Activated CD4-positive, CD25-positive, alpha-beta regulatory T cell treated with anti-CD3 and anti-CD28 coated beads, Interleukin-2, amount 50 U/mL, for 16 hours (primary cell): ENCODE data around the gene DCBLD1.

Experiments used
- DNase-seq: peaks from one replicate; pipeline ENCODE4 v3.0.0-alpha.2; 2020; ENCODE audit warnings: low read depth, low spot score

The DCBLD1 gene

DNA sequence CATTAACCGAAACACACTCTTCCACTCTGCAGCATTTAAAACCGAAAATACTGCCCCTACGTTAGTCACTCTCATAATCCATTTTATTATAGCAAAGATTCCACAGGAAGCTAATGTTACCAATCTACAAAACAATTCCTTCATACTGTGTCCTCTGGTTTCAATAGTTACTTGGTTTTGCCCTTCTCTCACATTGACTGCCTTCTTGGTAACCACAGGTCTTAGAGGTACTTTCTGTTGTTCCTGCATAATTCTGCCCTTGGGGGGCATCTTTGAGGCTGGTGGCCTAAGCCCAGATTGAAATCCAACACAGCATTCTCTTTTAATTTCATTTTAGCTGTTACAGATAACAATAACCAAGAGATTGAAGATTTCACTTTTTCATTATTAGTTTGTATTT lies 9.8 kb upstream of the DCBLD1 start:
- DNase-seq: no peak

GRCh38 chr6:117473401-117473800 lies 9.1 kb upstream of the DCBLD1 start:
- no peak for DNase-seq

DNA sequence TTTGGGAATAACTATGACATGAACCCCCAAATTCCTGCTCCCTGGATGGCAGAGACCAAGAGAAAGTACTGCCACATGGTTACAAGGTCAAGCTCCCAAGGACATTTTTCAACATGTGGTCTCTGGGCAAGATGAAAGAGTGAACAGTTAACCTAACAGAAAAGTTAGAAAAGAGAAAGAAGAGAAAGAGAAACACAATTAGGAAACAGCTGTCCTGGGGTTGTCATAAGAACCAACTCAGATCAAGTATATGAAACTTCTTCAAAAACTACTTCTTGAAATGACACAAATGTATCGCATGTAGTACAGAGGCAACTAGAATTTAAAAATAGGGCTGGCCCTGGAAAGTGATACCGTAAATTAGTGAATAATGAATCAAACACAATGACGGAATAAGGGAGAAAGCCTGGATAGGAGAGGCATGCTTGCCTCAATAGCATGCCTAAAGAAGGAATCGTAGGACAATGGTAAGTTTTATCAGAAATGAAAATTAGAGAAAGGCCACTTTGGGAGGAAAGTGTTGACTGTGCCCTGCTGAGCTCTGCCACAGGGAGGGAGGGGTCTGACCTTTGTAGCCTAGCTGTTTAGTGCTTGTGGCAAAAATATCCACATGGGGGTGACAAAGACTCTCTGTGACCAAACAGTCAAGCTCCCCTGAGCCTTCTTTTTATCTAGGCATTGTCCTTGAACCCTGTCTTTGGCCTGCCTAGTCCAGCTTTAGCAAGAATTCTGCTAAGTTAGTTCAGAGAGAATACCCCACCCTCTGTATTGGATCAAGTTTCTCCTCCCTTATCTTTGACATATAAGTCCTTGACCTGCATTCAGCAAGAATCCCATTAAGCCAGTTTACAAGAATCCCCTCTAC lies 4.3 kb upstream of the DCBLD1 start:
- no peak for DNase-seq

- no peak for DNase-seq
Observed at GRCh38 chr6:117478853-117479231, 3.6 kb upstream of the DCBLD1 start.

DNA sequence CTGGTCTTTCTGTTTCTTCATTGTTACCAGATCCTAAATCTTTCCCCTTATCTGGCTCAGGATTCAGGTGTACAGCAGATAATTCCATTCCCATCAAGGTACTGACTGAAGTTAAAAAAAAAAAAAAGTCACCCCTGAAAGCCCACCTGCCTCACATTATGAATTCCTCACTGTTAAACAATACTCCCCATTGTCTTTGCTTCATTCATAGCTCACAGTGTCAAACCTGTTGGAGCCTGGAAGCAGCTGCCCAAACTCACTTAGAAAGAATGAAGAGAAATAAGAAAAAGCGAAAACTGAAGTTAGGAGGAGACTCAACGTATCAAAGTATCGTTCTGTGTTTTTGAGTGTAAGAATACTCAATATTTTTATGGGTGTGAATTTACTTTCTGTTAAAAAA lies 1.8 kb upstream of the DCBLD1 start:
- DNase-seq: no peak

DNA sequence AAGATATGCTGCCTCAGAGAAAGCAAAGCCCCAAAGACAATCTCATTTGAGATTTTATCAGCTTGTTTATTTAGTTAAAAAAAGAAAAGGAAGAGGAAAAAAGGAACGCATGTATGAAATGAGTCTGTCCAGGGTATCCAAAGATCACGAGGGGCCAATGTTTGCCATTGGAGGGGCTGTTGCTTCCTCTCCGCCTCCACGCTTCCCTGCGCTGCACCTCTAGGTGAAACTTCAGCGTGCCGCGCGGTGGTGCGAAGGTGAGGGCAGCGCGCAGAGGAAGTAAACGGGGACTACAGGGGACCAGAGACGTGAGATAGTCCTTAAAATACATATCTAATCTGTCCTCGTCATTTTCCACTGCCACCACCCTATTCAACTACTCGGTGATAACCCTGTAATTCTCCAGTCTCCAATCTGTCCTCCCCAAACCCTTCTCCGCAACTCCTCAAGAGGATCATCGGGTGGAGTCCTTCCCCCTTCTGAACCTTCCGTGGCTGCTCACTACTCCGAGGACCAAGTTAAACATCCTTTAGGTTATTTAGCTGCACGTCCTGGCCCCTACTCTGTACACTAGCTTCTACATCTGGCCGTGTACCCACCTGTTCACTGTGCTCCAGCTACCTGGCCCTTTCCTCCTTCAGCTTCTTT lies 1.1 kb upstream of the DCBLD1 start:
- DNase-seq: no peak

DNA sequence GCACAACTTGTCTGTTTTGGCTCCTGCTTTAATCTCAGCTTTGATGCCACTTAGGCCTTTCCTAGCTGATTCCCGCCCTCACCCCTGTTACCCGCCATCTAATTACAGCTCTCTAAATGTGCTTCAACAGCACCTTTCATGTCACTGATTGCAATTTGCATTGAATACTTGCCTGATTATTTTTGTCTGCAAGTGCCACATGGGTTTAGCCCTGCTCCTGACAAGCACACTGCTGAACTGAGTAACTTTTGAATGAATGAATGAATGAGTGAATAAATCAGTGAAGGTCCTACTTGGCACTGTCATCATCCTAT lies 591 bp upstream of the DCBLD1 start:
- DNase-seq: no peak

- DNase-seq: no peak
Observed at GRCh38 chr6:117483004-117483644, 650 bp downstream of the DCBLD1 start.

GRCh38 chr6:117483645-117484016 lies 1.2 kb downstream of the DCBLD1 start:
- DNase-seq: no peak

GRCh38 chr6:117484052-117484646 lies 1.7 kb downstream of the DCBLD1 start:
- DNase-seq: no peak

GRCh38 chr6:117485433-117485832 lies 3.0 kb downstream of the DCBLD1 start:
- no peak for DNase-seq

DNA sequence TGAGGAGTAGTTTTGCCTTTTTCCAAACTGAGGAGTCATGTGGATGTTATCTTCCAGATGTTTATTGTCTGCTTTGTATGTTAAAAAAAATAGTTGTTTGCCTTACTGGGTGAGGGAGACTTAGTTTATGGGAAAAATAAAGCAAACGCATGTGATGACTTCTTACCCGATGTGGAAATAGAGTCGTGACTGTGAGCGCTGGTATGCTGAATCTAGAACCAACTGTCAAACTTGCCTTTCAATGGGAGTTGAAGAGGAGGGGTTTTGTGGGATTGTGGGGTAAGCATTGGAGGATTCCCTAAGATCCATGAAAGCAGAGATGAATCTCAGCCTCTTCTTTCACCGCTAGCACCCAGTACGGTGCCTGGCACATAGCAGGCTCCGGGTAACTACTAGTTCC lies 5.3 kb downstream of the DCBLD1 start:
- no peak for DNase-seq

- DNase-seq: no peak
Observed at GRCh38 chr6:117489003-117489402, 6.5 kb downstream of the DCBLD1 start.

DNA sequence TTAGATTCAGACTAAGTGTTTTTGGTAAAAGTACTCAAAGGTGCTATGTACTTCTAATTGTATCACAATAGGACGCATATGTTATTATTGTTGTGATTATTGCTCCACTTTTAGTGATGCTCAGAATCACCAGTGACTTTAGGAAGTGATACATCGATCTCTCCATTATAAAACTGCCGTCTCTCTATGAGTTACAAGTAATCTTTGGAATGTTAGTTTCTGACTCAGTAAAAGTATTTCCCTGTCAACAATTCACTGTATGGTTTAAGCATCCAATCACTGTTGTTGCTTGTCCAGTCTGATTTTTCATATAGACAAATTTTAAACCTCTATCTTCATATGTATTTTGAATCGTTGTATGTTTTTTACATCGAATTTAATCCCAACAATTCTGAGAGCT lies 9.4 kb downstream of the DCBLD1 start:
- no peak for DNase-seq

GRCh38 chr6:117493470-117493869 lies 11.0 kb downstream of the DCBLD1 start:
- DNase-seq: no peak

DNA sequence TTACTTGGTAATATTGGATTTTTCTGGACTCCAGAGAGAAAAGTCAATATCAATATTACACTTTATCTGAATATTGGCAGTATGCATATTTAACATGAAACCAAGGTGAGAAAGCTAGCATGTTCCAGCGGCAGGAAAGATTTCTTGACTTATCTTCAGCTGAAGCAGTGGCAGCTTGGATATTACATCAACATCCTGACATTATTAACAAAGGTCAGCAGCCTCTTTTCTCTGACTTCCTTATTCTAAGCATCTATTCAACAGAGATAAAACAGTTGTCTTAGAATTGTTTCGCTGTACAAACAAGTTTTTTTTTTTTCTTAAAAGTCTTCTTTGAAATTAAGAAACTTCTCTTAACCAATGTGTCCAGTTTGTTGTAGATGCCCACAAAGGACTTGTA lies 11.8 kb downstream of the DCBLD1 start:
- no peak for DNase-seq

DNA sequence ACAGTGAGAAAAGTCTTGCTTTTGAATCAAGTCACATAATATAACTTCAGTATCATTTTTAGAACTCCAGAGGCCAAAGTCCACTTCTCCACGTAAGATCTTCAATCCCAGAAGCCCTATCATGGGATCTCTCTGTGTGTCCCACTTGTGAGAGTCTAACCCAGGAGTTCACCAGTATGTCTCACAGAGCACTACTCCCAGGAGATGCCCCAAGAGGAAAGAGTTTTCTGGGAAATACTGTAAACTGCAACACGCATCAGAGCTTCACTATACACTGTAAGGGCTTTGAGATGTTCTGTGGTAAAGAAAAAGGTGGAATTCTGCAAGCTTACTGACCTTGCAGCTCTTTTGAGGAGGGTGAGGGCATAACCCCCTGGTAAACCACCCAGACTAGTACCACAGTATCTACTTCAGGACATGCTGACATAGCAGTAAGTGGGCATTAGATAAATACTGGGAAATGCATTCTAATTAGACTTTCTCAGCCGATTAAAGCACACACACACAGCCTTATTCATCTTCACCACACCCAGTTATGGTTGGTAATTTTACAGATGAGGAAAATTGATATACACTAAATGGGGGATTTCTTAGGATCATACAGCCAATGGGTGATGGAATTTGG lies 12.3 kb downstream of the DCBLD1 start:
- no peak for DNase-seq

DNA sequence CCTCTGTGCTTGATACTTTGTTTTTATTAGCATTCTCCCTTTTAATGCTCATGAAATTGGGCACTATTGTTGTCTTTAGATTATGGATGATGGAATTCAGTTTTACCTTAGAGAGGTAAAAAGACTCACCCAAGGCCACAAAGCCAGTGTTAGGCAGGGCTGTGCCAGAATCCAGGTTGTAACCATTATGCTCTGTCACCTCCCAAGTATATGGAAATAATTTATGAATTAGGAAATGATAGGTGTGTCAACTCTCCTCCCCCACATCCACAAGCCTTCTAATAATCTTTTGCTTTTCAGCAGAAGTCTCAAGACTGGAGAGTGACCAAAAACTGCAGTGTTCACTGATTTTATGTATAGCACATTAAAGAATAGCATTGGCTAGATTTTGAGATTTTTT lies 13.0 kb downstream of the DCBLD1 start:
- DNase-seq: no peak

GRCh38 chr6:117495869-117496268 lies 13.4 kb downstream of the DCBLD1 start:
- DNase-seq: no peak

GRCh38 chr6:117496383-117496990 lies 14.0 kb downstream of the DCBLD1 start:
- no peak for DNase-seq

DNA sequence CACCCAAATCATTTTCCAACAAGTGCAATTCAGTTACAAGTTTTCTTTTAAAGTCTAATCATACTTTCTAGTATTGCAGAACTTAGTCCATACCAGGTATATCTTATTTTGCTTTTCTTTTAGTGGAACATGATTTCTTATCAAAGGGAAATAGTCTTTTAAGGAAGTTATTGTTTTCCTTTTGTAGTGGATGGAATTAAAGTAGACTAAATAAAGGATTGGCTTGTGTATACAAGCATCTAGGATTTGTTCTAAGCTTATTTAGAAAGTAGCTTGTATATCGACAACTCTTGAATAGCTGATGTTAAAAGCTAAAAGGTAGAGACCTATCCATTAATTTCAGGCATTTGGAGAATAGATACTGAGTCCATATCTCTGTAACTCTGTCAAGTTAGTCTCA lies 14.8 kb downstream of the DCBLD1 start:
- DNase-seq: no peak

- no peak for DNase-seq
Observed at GRCh38 chr6:117498159-117498558, 15.7 kb downstream of the DCBLD1 start.
